HCT116 (cell line): ENCODE results near the gene SLC6A19. TPM values are rescaled to one million over a fixed set of nuclear protein-coding genes. Genes with fewer than 3 reads are reported as not detected.

Source experiments
- ATAC-seq: fragments of 200-7000 bp; cut with Tn5 transposase; 2 replicates; pipeline ENCODE4 v1.9.1; 2020; ENCODE audit warnings: mild to moderate bottlenecking, moderate library complexity
- BruUV-seq: library from RNA; stranded (reverse); fragments of 400-500 nt; replicated peaks from 2 replicates; lab custom pipeline; 2021; lab: Mats Ljungman, UMichigan
- CTCF ChIA-PET: fragments of 300-600 bp; sonication (Branson Sonifier 250); formaldehyde crosslinking; loops from one replicate; lab custom pipeline; 2021; ENCODE audit warnings: antibody characterized with exemption; lab: Charles Lee
- POLR2A ChIA-PET: fragments of 300-600, 350-600 bp; sonication (Branson Sonifier 250); formaldehyde crosslinking; loops from one replicate; lab custom pipeline; 2021; ENCODE audit warnings: antibody characterized with exemption; lab: Charles Lee
- RAD21 ChIA-PET, 2 experiments: fragments of 300-600 bp; sonication (Branson Sonifier 250); formaldehyde crosslinking; loops; one replicate each; lab custom pipeline; 2023; ENCODE audit warnings: low total read pairs in 2 of 2; ENCODE audit not compliant: uncharacterized antibody in 2 of 2, unreplicated experiment in 2 of 2, low non-redundant PET in 1 of 2; lab: Charles Lee
- DNase-seq: peaks from one replicate; pipeline ENCODE4 v3.0.0-alpha.2; 2010; ENCODE audit warnings: low read depth, low spot score
- H2AFZ ChIP-seq: fragments of 200-600 bp; shearing (Covaris generic), sonication (generic); 2 replicates; pipeline ENCODE4 v1.6.1; 2017; ENCODE audit warnings: low read depth, mixed run types, mixed read lengths, antibody characterized with exemption, low read length; ENCODE audit not compliant: poor library complexity, severe bottlenecking
- H3K27ac ChIP-seq: 2 replicates; pipeline ENCODE4 v1.5.1; 2012; ENCODE audit warnings: low read depth, low read length
- H3K27me3 ChIP-seq: fragments of 200-600 bp; sonication (generic); 2 replicates; pipeline ENCODE4 v1.6.1; 2016; ENCODE audit warnings: mixed run types, low read length, mixed read lengths; ENCODE audit not compliant: insufficient read depth
- H3K36me3 ChIP-seq, 2 experiments: fragments of 200-500 bp in 1 of 2; fragments of 200-600 bp in 1 of 2; sonication (Bioruptor generic) in 1 of 2; sonication (generic) in 1 of 2; 2 replicates each; pipeline versions ENCODE4 v1.5.1 to v1.6.1; 2014 to 2016; ENCODE audit warnings: low read length in 2 of 2, inconsistent platforms in 1 of 2, mixed read lengths in 1 of 2, mixed run types in 1 of 2; ENCODE audit not compliant: insufficient read depth in 2 of 2, control insufficient read depth in 1 of 2
- H3K4me1 ChIP-seq, 2 experiments: fragments of 200-600 bp in 1 of 2; sonication (generic) in 1 of 2; 2 replicates each; pipeline versions ENCODE4 v1.5.1 to v1.6.1; 2012 to 2017; ENCODE audit warnings: low read length in 2 of 2, inconsistent platforms in 1 of 2, mild to moderate bottlenecking in 1 of 2, mixed read lengths in 1 of 2, mixed run types in 1 of 2, moderate library complexity in 1 of 2; ENCODE audit not compliant: insufficient read depth in 2 of 2, control insufficient read depth in 1 of 2
- H3K4me2 ChIP-seq: fragments of 200-600 bp; sonication (generic); 2 replicates; pipeline ENCODE4 v1.6.1; 2017; ENCODE audit warnings: mixed run types, low read length, mixed read lengths
- H3K4me3 ChIP-seq, 2 experiments: fragments of 200-600 bp in 1 of 2; sonication (generic) in 1 of 2; replicated peaks in 1 of 2; 2 replicates each; pipeline ENCODE4 v1.5.1; 2011 to 2016; ENCODE audit warnings: low read length in 2 of 2, control low read depth in 1 of 2, low read depth in 1 of 2, mild to moderate bottlenecking in 1 of 2, mixed read lengths in 1 of 2, mixed run types in 1 of 2
- H3K79me2 ChIP-seq: fragments of 200-600 bp; sonication (generic); 2 replicates; pipeline ENCODE4 v1.6.1; 2017; ENCODE audit warnings: mild to moderate bottlenecking, mixed run types, low read length, moderate library complexity, mixed read lengths; ENCODE audit not compliant: insufficient read depth
- H3K9ac ChIP-seq: fragments of 200-600 bp; sonication (generic); 2 replicates; pipeline ENCODE4 v1.6.1; 2016; ENCODE audit warnings: low read length, mixed read lengths
- H3K9me2 ChIP-seq: fragments of 200-600 bp; sonication (generic), shearing (Covaris generic); 2 replicates; pipeline ENCODE4 v1.6.1; 2017; ENCODE audit warnings: mixed run types, mild to moderate bottlenecking, moderate library complexity; ENCODE audit not compliant: insufficient read depth
- H3K9me3 ChIP-seq, 2 experiments: fragments of 200-500 bp in 1 of 2; fragments of 200-600 bp in 1 of 2; sonication (Bioruptor generic) in 1 of 2; sonication (generic) in 1 of 2; 2 replicates each; pipeline ENCODE4 v1.6.1; 2014 to 2017; ENCODE audit warnings: low read length in 2 of 2, mixed read lengths in 2 of 2, inconsistent platforms in 1 of 2, low read depth in 1 of 2, mild to moderate bottlenecking in 1 of 2, mixed run types in 1 of 2, moderate library complexity in 1 of 2; ENCODE audit not compliant: control insufficient read depth in 1 of 2, insufficient read depth in 1 of 2
- H4K20me1 ChIP-seq: fragments of 200-600 bp; sonication (generic), shearing (Covaris generic); 2 replicates; pipeline ENCODE4 v1.6.1; 2017; ENCODE audit warnings: mixed run types, mild to moderate bottlenecking, moderate library complexity; ENCODE audit not compliant: insufficient read depth
- ATF3 ChIP-seq: IDR thresholded peaks from 2 replicates; pipeline ENCODE4 v1.6.1; 2012
- CBX3 ChIP-seq: IDR thresholded peaks from 2 replicates; pipeline ENCODE4 v1.6.1; 2012; ENCODE audit warnings: low read depth
- CTCF ChIP-seq, 3 experiments: fragments of 200-600 bp in 1 of 3; sonication (generic) in 1 of 3; IDR thresholded peaks in 2 of 3; conservative IDR thresholded peaks in 1 of 3; 2 replicates each; pipeline ENCODE4 v1.5.1; 2012 to 2017; ENCODE audit warnings: low read depth in 2 of 3, low read length in 2 of 3, antibody characterized with exemption in 1 of 3, borderline replicate concordance in 1 of 3, control low read depth in 1 of 3, mild to moderate bottlenecking in 1 of 3, mixed read lengths in 1 of 3, mixed run types in 1 of 3, moderate library complexity in 1 of 3; ENCODE audit not compliant: insufficient read depth in 1 of 3
- EZH2 ChIP-seq: fragments of 200-600 bp; sonication (generic); IDR thresholded peaks from 2 replicates; pipeline ENCODE4 v1.6.1; 2017; ENCODE audit warnings: antibody characterized with exemption, mixed run types
- FOSL1 ChIP-seq: IDR thresholded peaks from 2 replicates; pipeline ENCODE4 v1.6.1; 2012; ENCODE audit warnings: low read depth
- JUND ChIP-seq: IDR thresholded peaks from 2 replicates; pipeline ENCODE4 v1.6.1; 2012
- MAX ChIP-seq: IDR thresholded peaks from 2 replicates; pipeline ENCODE4 v1.6.1; 2012
- RAD21 ChIP-seq: IDR thresholded peaks from 2 replicates; pipeline ENCODE4 v1.6.1; 2012; ENCODE audit warnings: low read depth, mild to moderate bottlenecking
- REST ChIP-seq: IDR thresholded peaks from 2 replicates; pipeline ENCODE4 v1.6.1; 2012; ENCODE audit warnings: low read depth
- SIN3A ChIP-seq: IDR thresholded peaks from 2 replicates; pipeline ENCODE4 v1.6.1; 2012; ENCODE audit warnings: low read depth
- SP1 ChIP-seq: IDR thresholded peaks from 2 replicates; pipeline ENCODE4 v1.6.1; 2012; ENCODE audit warnings: low read depth
- SRF ChIP-seq: IDR thresholded peaks from 2 replicates; pipeline ENCODE4 v1.6.1; 2012; ENCODE audit warnings: low read depth
- TCF7L2 ChIP-seq: IDR thresholded peaks from 2 replicates; pipeline ENCODE4 v1.7.0; 2011; ENCODE audit warnings: borderline replicate concordance, inconsistent platforms; ENCODE audit not compliant: insufficient read depth, insufficient read length; ENCODE audit errors: extremely low read depth
- YY1 ChIP-seq: IDR thresholded peaks from 2 replicates; pipeline ENCODE4 v1.6.1; 2011; ENCODE audit warnings: low read length, low read depth, moderate library complexity, mild to moderate bottlenecking; ENCODE audit not compliant: insufficient replicate concordance; ENCODE audit errors: extremely low read depth
- ZFX ChIP-seq: fragments of 450-650 bp; IDR thresholded peaks from 2 replicates; pipeline ENCODE4 v1.6.1; 2017
- ZNF274 ChIP-seq: fragments of 200-500 bp; sonication (Bioruptor generic); IDR thresholded peaks from 2 replicates; pipeline ENCODE4 v1.6.1; 2014; ENCODE audit warnings: mild to moderate bottlenecking, low read depth, low read length, inconsistent platforms
- intact Hi-C: fragments of 100-400 bp; cut with micrococcal nuclease; formaldehyde crosslinking; loops from 2 replicates; pipeline ENCODE4 v1.10.0; 2022
- total RNA-seq: library from RNA; stranded (reverse); gene quantifications from one replicate; pipeline ENCODE4 v1.2.1, GENCODE V29; 2021; ENCODE audit not compliant: unreplicated experiment

Gene SLC6A19
- total RNA-seq, 1 experiment from 2014 or later: not detected

- TF ChIP-seq REST (no peak), ZNF274 (no peak), SRF (no peak), TCF7L2 (no peak), ZFX (no peak)
Observed at GRCh38 chr5:1273745-1274144, 72.3 kb downstream of the SLC6A19 start (continued).

- H4K20me1 ChIP-seq: no peaks in the 10 kb centered on the region
- DNase-seq (no peak), ATAC-seq (no peak)
- CTCF ChIA-PET: no interaction called here
- POLR2A ChIA-PET: no interaction called here
- H3K9ac ChIP-seq: no peak overlapping the region
- intact Hi-C loops: no loop called here
- no peaks in the 10 kb centered on the region for H3K27me3 ChIP-seq
- H3K4me3 ChIP-seq: no peak overlapping the region
- H3K9me3 ChIP-seq: no peaks in the 10 kb centered on the region
- no peaks in the 10 kb centered on the region for H3K4me1 ChIP-seq
- peaks cover 0 to 5% of the 10 kb centered on the region in 2 experiments; a peak in 1 of 4 replicates for H3K36me3 ChIP-seq
- RAD21 ChIA-PET: no interaction called here
- H3K4me2 ChIP-seq: no peak overlapping the region
- BruUV-seq: no TSS peak
- no peaks in the 10 kb centered on the region for H3K9me2 ChIP-seq
- no peak overlapping the region for H2AFZ ChIP-seq
- H3K27ac ChIP-seq: no peak overlapping the region
- no peaks in the 10 kb centered on the region for H3K79me2 ChIP-seq
- TF ChIP-seq ATF3: no peak
- TF ChIP-seq CBX3: no peak
- no peak for TF ChIP-seq RAD21
- no peak for TF ChIP-seq MAX
- no peak for TF ChIP-seq JUND
- no peak for TF ChIP-seq CTCF (IDR thresholded peaks at IDR 0.05 in 2 of 3, conservative IDR thresholded peaks at IDR 0.05 in 1 of 3; ENCODE audit: borderline replicate concordance in 1 of 3, insufficient read depth in 1 of 3, low read depth in 2 of 3, low read length in 2 of 3)
- no peak for TF ChIP-seq YY1
- no peak for TF ChIP-seq FOSL1
- no peak for TF ChIP-seq SIN3A
- no peak for TF ChIP-seq SRF
- TF ChIP-seq SP1: no peak
- TF ChIP-seq EZH2: no peak
- no peak for TF ChIP-seq REST
Observed at GRCh38 chr5:1274471-1274870, 73.1 kb downstream of the SLC6A19 start.
